Liver (tissue), 9 donors: ENCODE measurements around the gene ITPKB. TPM values are rescaled to one million over a fixed set of nuclear protein-coding genes. Genes with fewer than 3 reads are reported as not detected.

Experiments
- DNase-seq: peaks from one replicate; pipeline ENCODE4 v3.0.0-alpha.2; 2017; ENCODE audit warnings: low spot score
- H3K27ac ChIP-seq, 2 donors: one replicate each; pipeline ENCODE4 v1.7.0; 2013; ENCODE audit warnings: inconsistent platforms in 2 of 2, low read length in 2 of 2, control low read depth in 1 of 2, low read depth in 1 of 2, mild to moderate bottlenecking in 1 of 2
- H3K27me3 ChIP-seq, 4 donors: one replicate each; pipeline versions ENCODE4 v1.6.1 to v1.7.0; 2013; ENCODE audit warnings: low read length in 3 of 4, inconsistent platforms in 1 of 4, mild to moderate bottlenecking in 1 of 4, moderate library complexity in 1 of 4; ENCODE audit not compliant: control insufficient read depth in 4 of 4, insufficient read depth in 4 of 4
- H3K36me3 ChIP-seq, 4 donors: one replicate each; pipeline versions ENCODE4 v1.6.1 to v1.7.0; 2013; ENCODE audit warnings: low read length in 3 of 4, mild to moderate bottlenecking in 3 of 4, low read depth in 1 of 4, moderate library complexity in 1 of 4; ENCODE audit not compliant: control insufficient read depth in 4 of 4, insufficient read depth in 3 of 4
- H3K4me1 ChIP-seq, 4 donors: one replicate each; pipeline versions ENCODE4 v1.6.1 to v1.7.0; 2013; ENCODE audit warnings: low read length in 3 of 4, mild to moderate bottlenecking in 3 of 4, moderate library complexity in 1 of 4; ENCODE audit not compliant: control insufficient read depth in 4 of 4, insufficient read depth in 4 of 4
- H3K4me3 ChIP-seq, 3 donors: one replicate each; pipeline versions ENCODE4 v1.6.1 to v1.7.0; 2013; ENCODE audit warnings: low read length in 3 of 3, control low read depth in 1 of 3, low read depth in 1 of 3, mild to moderate bottlenecking in 1 of 3
- H3K9ac ChIP-seq, 2 donors: one replicate each; pipeline ENCODE4 v1.7.0; 2013; ENCODE audit warnings: low read length in 2 of 2, mild to moderate bottlenecking in 2 of 2, moderate library complexity in 2 of 2, control low read depth in 1 of 2, low read depth in 1 of 2
- H3K9me3 ChIP-seq, 4 donors: one replicate each; pipeline versions ENCODE4 v1.6.1 to v1.7.0; 2013; ENCODE audit warnings: low read length in 3 of 4; ENCODE audit not compliant: control insufficient read depth in 4 of 4
- FOXA1 ChIP-seq: IDR thresholded peaks from 2 replicates; pipeline ENCODE4 v1.6.1; 2016; ENCODE audit warnings: antibody characterized with exemption
- FOXA2 ChIP-seq: IDR thresholded peaks from 2 replicates; pipeline ENCODE4 v1.6.1; 2016; ENCODE audit warnings: antibody characterized with exemption
- HNF4A ChIP-seq, 2 donors: conservative IDR thresholded peaks; 2 replicates each; pipeline ENCODE4 v1.6.1; 2016; ENCODE audit warnings: antibody characterized with exemption in 2 of 2, mild to moderate bottlenecking in 2 of 2
- HNF4G ChIP-seq: IDR thresholded peaks from 2 replicates; pipeline ENCODE4 v1.6.1; 2016; ENCODE audit warnings: antibody characterized with exemption
- JUND ChIP-seq, 2 donors: IDR thresholded peaks; 2 replicates each; pipeline ENCODE4 v1.6.1; 2016; ENCODE audit warnings: antibody characterized with exemption in 2 of 2
- NR2F2 ChIP-seq: IDR thresholded peaks from 2 replicates; pipeline ENCODE4 v1.6.1; 2016; ENCODE audit warnings: antibody characterized with exemption
- RAD21 ChIP-seq, 2 donors: IDR thresholded peaks; 2 replicates each; pipeline ENCODE4 v1.6.1; 2016; ENCODE audit warnings: antibody characterized with exemption in 2 of 2, mild to moderate bottlenecking in 2 of 2
- RXRA ChIP-seq, 2 donors: IDR thresholded peaks; 2 replicates each; pipeline ENCODE4 v1.6.1; 2017 to 2018; ENCODE audit warnings: antibody characterized with exemption in 2 of 2, mild to moderate bottlenecking in 1 of 2
- SP1 ChIP-seq: IDR thresholded peaks from 2 replicates; pipeline ENCODE4 v1.6.1; 2018; ENCODE audit warnings: antibody characterized with exemption, mild to moderate bottlenecking
- TAF1 ChIP-seq: conservative IDR thresholded peaks from 2 replicates; pipeline ENCODE4 v1.6.1; 2016; ENCODE audit warnings: antibody characterized with exemption, mild to moderate bottlenecking
- YY1 ChIP-seq: IDR thresholded peaks from 2 replicates; pipeline ENCODE4 v1.6.1; 2016; ENCODE audit warnings: antibody characterized with exemption, mild to moderate bottlenecking
- WGBS: extraction: QIAGEN DNeasy Blood & Tissue Kit; methylation state at CpG from one replicate; pipeline ENCODE4 v1.1.7; 2013; 5-methylcytosine and 5-hydroxymethylcytosine counted together
- polyA plus RNA-seq, 2 donors: library from polyadenylated mRNA; stranded (reverse) in 1 of 2; unstranded in 1 of 2; fragments of 200-250 nt in 1 of 2; fragments of >200 nt in 1 of 2; fragmentation: Nextera tagmentation in 1 of 2; extraction: Ambion mirVana in 1 of 2; gene quantifications; one replicate each; pipeline versions ENCODE4 v1.2.1 to v1.2.3, GENCODE V29; 2013 to 2015
- total RNA-seq, 2 donors: library from RNA; depleted of rRNA; stranded (reverse); fragments of >200 nt; gene quantifications; one replicate each; pipeline ENCODE4 v1.2.3, GENCODE V29; 2014
- TF ChIP-seq, protein P1 (sequence below): IDR thresholded peaks from 2 replicates; pipeline ENCODE4 v1.6.1; 2016; ENCODE audit warnings: antibody characterized with exemption
- TF ChIP-seq, protein P2 (sequence below): IDR thresholded peaks from 2 replicates; pipeline ENCODE4 v1.6.1; 2016; ENCODE audit warnings: antibody characterized with exemption, mild to moderate bottlenecking
- TF ChIP-seq, protein P3 (sequence below): IDR thresholded peaks from 2 replicates; pipeline ENCODE4 v1.6.1; 2016; ENCODE audit warnings: antibody characterized with exemption
- TF ChIP-seq, protein P4 (sequence below): IDR thresholded peaks from 2 replicates; pipeline ENCODE4 v1.6.1; 2016; ENCODE audit warnings: antibody characterized with exemption
- donor health status: healthy.
- donor health status: healthy.
- donor health status: healthy.
- donor health status: healthy.
- donor health status: healthy.

The ITPKB gene
- total and polyA plus RNA-seq, 4 donors, result 0.61 to 5.8 (median 3.7) TPM

DNA sequence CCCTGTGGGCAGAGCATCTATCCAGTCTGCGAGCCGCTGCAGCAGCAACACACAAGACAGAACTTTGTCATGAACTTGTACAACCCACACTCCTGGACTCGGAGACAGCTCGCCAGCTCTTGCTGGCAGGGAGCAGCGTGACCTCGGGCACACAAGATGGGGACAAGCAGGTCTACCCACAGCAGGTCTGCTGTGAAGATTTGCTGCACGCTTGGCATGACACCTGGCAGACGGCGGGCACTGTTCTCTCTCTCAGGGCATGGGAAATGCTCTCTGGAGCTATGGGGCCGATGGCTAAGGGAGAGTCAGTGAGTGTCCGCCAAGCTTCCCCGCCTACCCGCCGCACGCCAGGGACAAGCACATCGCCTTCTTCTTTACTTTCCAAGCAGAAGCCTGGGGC, 100.5 kb downstream of the ITPKB start:
- 90% methylated on average over 16 of the region's 16 CpGs for WGBS
- DNase-seq, result no peak
- no peak for TF ChIP-seq TAF1
- TF ChIP-seq, protein P1, sequence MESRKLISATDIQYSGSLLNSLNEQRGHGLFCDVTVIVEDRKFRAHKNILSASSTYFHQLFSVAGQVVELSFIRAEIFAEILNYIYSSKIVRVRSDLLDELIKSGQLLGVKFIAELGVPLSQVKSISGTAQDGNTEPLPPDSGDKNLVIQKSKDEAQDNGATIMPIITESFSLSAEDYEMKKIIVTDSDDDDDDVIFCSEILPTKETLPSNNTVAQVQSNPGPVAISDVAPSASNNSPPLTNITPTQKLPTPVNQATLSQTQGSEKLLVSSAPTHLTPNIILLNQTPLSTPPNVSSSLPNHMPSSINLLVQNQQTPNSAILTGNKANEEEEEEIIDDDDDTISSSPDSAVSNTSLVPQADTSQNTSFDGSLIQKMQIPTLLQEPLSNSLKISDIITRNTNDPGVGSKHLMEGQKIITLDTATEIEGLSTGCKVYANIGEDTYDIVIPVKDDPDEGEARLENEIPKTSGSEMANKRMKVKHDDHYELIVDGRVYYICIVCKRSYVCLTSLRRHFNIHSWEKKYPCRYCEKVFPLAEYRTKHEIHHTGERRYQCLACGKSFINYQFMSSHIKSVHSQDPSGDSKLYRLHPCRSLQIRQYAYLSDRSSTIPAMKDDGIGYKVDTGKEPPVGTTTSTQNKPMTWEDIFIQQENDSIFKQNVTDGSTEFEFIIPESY, result no peak
- TF ChIP-seq FOXA1, result no peak
- no peak for TF ChIP-seq FOXA2
- no peak for TF ChIP-seq YY1
- TF ChIP-seq HNF4A (conservative IDR thresholded peaks at IDR 0.05), result no peak
- no peak for TF ChIP-seq NR2F2
- no peak for TF ChIP-seq JUND (IDR thresholded peaks at IDR 0.05)
- no peak for TF ChIP-seq HNF4G
- no peak for TF ChIP-seq SP1
- TF ChIP-seq, protein P2, sequence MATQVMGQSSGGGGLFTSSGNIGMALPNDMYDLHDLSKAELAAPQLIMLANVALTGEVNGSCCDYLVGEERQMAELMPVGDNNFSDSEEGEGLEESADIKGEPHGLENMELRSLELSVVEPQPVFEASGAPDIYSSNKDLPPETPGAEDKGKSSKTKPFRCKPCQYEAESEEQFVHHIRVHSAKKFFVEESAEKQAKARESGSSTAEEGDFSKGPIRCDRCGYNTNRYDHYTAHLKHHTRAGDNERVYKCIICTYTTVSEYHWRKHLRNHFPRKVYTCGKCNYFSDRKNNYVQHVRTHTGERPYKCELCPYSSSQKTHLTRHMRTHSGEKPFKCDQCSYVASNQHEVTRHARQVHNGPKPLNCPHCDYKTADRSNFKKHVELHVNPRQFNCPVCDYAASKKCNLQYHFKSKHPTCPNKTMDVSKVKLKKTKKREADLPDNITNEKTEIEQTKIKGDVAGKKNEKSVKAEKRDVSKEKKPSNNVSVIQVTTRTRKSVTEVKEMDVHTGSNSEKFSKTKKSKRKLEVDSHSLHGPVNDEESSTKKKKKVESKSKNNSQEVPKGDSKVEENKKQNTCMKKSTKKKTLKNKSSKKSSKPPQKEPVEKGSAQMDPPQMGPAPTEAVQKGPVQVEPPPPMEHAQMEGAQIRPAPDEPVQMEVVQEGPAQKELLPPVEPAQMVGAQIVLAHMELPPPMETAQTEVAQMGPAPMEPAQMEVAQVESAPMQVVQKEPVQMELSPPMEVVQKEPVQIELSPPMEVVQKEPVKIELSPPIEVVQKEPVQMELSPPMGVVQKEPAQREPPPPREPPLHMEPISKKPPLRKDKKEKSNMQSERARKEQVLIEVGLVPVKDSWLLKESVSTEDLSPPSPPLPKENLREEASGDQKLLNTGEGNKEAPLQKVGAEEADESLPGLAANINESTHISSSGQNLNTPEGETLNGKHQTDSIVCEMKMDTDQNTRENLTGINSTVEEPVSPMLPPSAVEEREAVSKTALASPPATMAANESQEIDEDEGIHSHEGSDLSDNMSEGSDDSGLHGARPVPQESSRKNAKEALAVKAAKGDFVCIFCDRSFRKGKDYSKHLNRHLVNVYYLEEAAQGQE, result no peak
- Histone ChIP-seq H3K4me1 (peaks cover 0 to under 1% (median 0%) of the 10 kb centered on the region in 4 donors), H3K27me3 (no peaks in the 10 kb centered on the region), H3K27ac (no peak overlapping the region), H3K9ac (no peak overlapping the region), H3K9me3 (no peaks in the 10 kb centered on the region), H3K4me3 (no peak overlapping the region), H3K36me3 (no peaks in the 10 kb centered on the region)

DNA sequence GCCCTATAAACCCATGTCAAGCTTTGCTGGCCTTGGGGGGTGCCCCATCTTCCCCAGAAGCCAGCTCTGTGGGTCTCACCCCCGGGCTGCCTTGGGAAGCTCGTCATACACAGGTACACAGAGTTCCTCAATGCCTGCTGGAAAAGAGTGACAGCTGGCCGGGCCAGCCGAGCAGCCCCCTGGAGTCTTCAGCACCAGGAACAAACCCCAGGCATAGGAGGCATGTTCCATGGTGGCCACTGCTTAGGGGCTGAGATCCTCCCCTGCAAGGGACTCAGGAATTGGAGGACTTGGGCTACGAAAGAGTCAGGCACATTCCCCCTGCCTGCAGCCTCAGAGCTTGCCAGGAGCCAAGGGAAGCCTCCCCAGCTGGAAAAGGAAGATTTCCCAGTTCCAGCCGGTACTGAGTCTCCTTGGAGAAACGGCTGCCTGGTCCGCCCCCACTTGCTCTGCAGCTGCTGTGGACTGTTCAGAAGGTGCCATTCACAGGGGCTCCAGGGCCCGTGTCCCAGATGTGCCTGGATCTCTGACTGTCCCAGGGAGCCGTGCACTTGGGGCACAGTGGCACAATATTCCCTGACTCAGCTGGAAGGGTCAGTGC, 101.0 kb downstream of the ITPKB start:
- no peak for DNase-seq
- H3K4me3 ChIP-seq, result no peak overlapping the region
- TF ChIP-seq RXRA (IDR thresholded peaks at IDR 0.05) (no peak), JUND (IDR thresholded peaks at IDR 0.05) (no peak), RAD21 (IDR thresholded peaks at IDR 0.05) (no peak), SP1 (no peak), TAF1 (no peak)
- TF ChIP-seq, protein P3, sequence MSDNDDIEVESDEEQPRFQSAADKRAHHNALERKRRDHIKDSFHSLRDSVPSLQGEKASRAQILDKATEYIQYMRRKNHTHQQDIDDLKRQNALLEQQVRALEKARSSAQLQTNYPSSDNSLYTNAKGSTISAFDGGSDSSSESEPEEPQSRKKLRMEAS, result no peak
- TF ChIP-seq, protein P4, sequence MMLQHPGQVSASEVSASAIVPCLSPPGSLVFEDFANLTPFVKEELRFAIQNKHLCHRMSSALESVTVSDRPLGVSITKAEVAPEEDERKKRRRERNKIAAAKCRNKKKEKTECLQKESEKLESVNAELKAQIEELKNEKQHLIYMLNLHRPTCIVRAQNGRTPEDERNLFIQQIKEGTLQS, result no peak
- TF ChIP-seq, protein P1, result no peak
- TF ChIP-seq, protein P2, result no peak
- H3K9ac ChIP-seq, result no peak overlapping the region
- H3K27me3 ChIP-seq, result no peaks in the 10 kb centered on the region
- H3K9me3 ChIP-seq, result no peaks in the 10 kb centered on the region
- no peak overlapping the region for H3K27ac ChIP-seq
- no peaks in the 10 kb centered on the region for H3K4me1 ChIP-seq
- no peaks in the 10 kb centered on the region for H3K36me3 ChIP-seq
- WGBS, result 67% methylated on average over 10 of the region's 10 CpGs
